H1 (cell line): ENCODE results near the gene ATXN7L3. TPM values are rescaled to one million over a fixed set of nuclear protein-coding genes. Genes with fewer than 3 reads are reported as not detected.

Experiments used
- CTCF ChIA-PET: fragments of 300-600 bp; sonication (Branson Sonifier 250); formaldehyde crosslinking; loops from one replicate; lab custom pipeline; 2021; ENCODE audit not compliant: partially characterized antibody; lab: Charles Lee
- POLR2A ChIA-PET: fragments of 300-600 bp; sonication (Branson Sonifier 250); formaldehyde crosslinking; loops from one replicate; lab custom pipeline; 2021; ENCODE audit warnings: inconsistent platforms; ENCODE audit not compliant: partially characterized antibody; lab: Charles Lee
- DNase-seq, 2 experiments: peaks; one replicate each; pipeline versions ENCODE4 v3.0.0 to v3.0.0-alpha.2; 2010 to 2022; ENCODE audit warnings: low spot score in 2 of 2, low read depth in 1 of 2, mixed read lengths in 1 of 2
- FAIRE-seq: peaks from 2 replicates; lab custom pipeline; 2011; peaks lifted over from hg19 to GRCh38; lab: Jason Lieb, UNC
- H2AFZ ChIP-seq: 2 replicates; pipeline ENCODE4 v1.8.1; 2012; ENCODE audit warnings: low read length, inconsistent platforms
- H2AK5ac ChIP-seq: 2 replicates; pipeline ENCODE4 v1.6.1; 2013; ENCODE audit warnings: low read depth, low read length
- H2BK120ac ChIP-seq: replicated peaks from 2 replicates; pipeline ENCODE3; 2013; ENCODE audit warnings: low read depth, low read length, inconsistent platforms
- H2BK12ac ChIP-seq: 2 replicates; pipeline ENCODE4 v1.6.1; 2013; ENCODE audit warnings: low read depth, low read length
- H2BK15ac ChIP-seq: 2 replicates; pipeline ENCODE4 v1.6.1; 2013; ENCODE audit warnings: low read length
- H2BK20ac ChIP-seq: 2 replicates; pipeline ENCODE4 v1.6.1; 2013; ENCODE audit warnings: low read length
- H2BK5ac ChIP-seq: 2 replicates; pipeline ENCODE4 v1.6.1; 2013; ENCODE audit warnings: low read depth, low read length
- H3K14ac ChIP-seq: 2 replicates; pipeline ENCODE4 v1.6.1; 2013; ENCODE audit warnings: inconsistent platforms; ENCODE audit not compliant: insufficient read length
- H3K18ac ChIP-seq: 2 replicates; pipeline ENCODE4 v1.6.1; 2013; ENCODE audit warnings: low read length; ENCODE audit errors: extremely low read depth
- H3K23ac ChIP-seq: 2 replicates; pipeline ENCODE4 v1.6.1; 2013; ENCODE audit warnings: inconsistent platforms; ENCODE audit not compliant: insufficient read length
- H3K23me2 ChIP-seq: 2 replicates; pipeline ENCODE4 v1.6.1; 2013; ENCODE audit warnings: low read depth, low read length
- H3K27ac ChIP-seq: 2 replicates; pipeline ENCODE4 v1.6.1; 2011; ENCODE audit warnings: low read depth, low read length, inconsistent platforms
- H3K27me3 ChIP-seq, 4 experiments: replicated peaks in 1 of 4; 1 replicate in 1 of 4; 2 replicates in 3 of 4; pipeline versions ENCODE4 v1.6.1 to v1.8.1; 2011 to 2013; ENCODE audit warnings: low read length in 3 of 4, mild to moderate bottlenecking in 3 of 4, inconsistent platforms in 2 of 4, mixed read lengths in 2 of 4, moderate library complexity in 1 of 4; ENCODE audit not compliant: control insufficient read depth in 3 of 4, insufficient read depth in 3 of 4; ENCODE audit errors: extremely low read depth in 1 of 4
- H3K36me3 ChIP-seq, 4 experiments: 2 replicates each; pipeline versions ENCODE4 v1.6.1 to v1.8.1; 2011 to 2013; ENCODE audit warnings: mild to moderate bottlenecking in 4 of 4, low read length in 3 of 4, moderate library complexity in 2 of 4, control low read depth in 1 of 4, inconsistent platforms in 1 of 4; ENCODE audit not compliant: insufficient read depth in 4 of 4, control insufficient read depth in 2 of 4
- H3K4ac ChIP-seq: replicated peaks from 2 replicates; pipeline ENCODE3; 2013; ENCODE audit warnings: low read length, low read depth, mixed read lengths, inconsistent platforms; ENCODE audit not compliant: insufficient read length
- H3K4me1 ChIP-seq, 4 experiments: replicated peaks in 1 of 4; 1 replicate in 1 of 4; 2 replicates in 3 of 4; pipeline versions ENCODE4 v1.6.1 to v1.8.1; 2011 to 2013; ENCODE audit warnings: low read length in 3 of 4, inconsistent platforms in 2 of 4, mixed read lengths in 1 of 4; ENCODE audit not compliant: insufficient read depth in 4 of 4, control insufficient read depth in 3 of 4
- H3K4me2 ChIP-seq, 2 experiments: 2 replicates each; pipeline versions ENCODE4 v1.6.1 to v1.8.1; 2011 to 2013; ENCODE audit warnings: low read depth in 2 of 2, low read length in 2 of 2, control low read depth in 1 of 2, inconsistent platforms in 1 of 2, mild to moderate bottlenecking in 1 of 2; ENCODE audit not compliant: insufficient read depth in 1 of 2
- H3K4me3 ChIP-seq, 4 experiments: fragments of 200-600, 300-600 bp in 1 of 4; sonication (generic), shearing (Covaris generic), sonication (Bioruptor Twin) in 1 of 4; 2 replicates each; pipeline versions ENCODE4 v1.5.1 to v1.8.1; 2011 to 2016; ENCODE audit warnings: low read length in 4 of 4, low read depth in 3 of 4, control low read depth in 2 of 4, inconsistent platforms in 2 of 4, mild to moderate bottlenecking in 2 of 4, mixed read lengths in 1 of 4, moderate library complexity in 1 of 4; ENCODE audit not compliant: insufficient read depth in 2 of 4; ENCODE audit errors: extremely low read depth in 1 of 4
- H3K56ac ChIP-seq: replicated peaks from 2 replicates; pipeline ENCODE3; 2013; ENCODE audit warnings: low read depth, mild to moderate bottlenecking, mixed read lengths, low read length, inconsistent platforms; ENCODE audit not compliant: insufficient read length
- H3K79me1 ChIP-seq: 2 replicates; pipeline ENCODE4 v1.6.1; 2013; ENCODE audit warnings: low read depth, low read length, control low read depth
- H3K79me2 ChIP-seq, 2 experiments: 2 replicates each; pipeline versions ENCODE4 v1.6.1 to v1.8.1; 2012 to 2013; ENCODE audit warnings: low read length in 2 of 2, mild to moderate bottlenecking in 2 of 2, inconsistent platforms in 1 of 2; ENCODE audit not compliant: insufficient read depth in 2 of 2, control insufficient read depth in 1 of 2
- H3K9ac ChIP-seq, 4 experiments: replicated peaks in 1 of 4; 1 replicate in 1 of 4; 2 replicates in 3 of 4; pipeline versions ENCODE4 v1.6.1 to v1.8.1; 2011 to 2013; ENCODE audit warnings: low read depth in 3 of 4, low read length in 3 of 4, control low read depth in 2 of 4, mild to moderate bottlenecking in 2 of 4, moderate library complexity in 2 of 4, inconsistent platforms in 1 of 4; ENCODE audit errors: extremely low read depth in 1 of 4
- H3K9me3 ChIP-seq, 2 experiments: 2 replicates each; pipeline versions ENCODE4 v1.6.1 to v1.8.1; 2012 to 2013; ENCODE audit warnings: mild to moderate bottlenecking in 2 of 2, moderate library complexity in 2 of 2, control low read depth in 1 of 2, inconsistent platforms in 1 of 2, low read depth in 1 of 2, low read length in 1 of 2, mixed read lengths in 1 of 2; ENCODE audit not compliant: insufficient read depth in 2 of 2
- H4K20me1 ChIP-seq, 2 experiments: replicated peaks in 1 of 2; 2 replicates each; pipeline versions ENCODE3 to v1.8.1; 2011 to 2013; ENCODE audit warnings: inconsistent platforms in 2 of 2, low read length in 2 of 2, mild to moderate bottlenecking in 1 of 2; ENCODE audit not compliant: insufficient read depth in 2 of 2, control insufficient read depth in 1 of 2
- H4K5ac ChIP-seq: 2 replicates; pipeline ENCODE4 v1.6.1; 2013; ENCODE audit warnings: low read length, low read depth, mixed read lengths, inconsistent platforms; ENCODE audit not compliant: insufficient read length
- H4K8ac ChIP-seq: 2 replicates; pipeline ENCODE4 v1.8.0; 2013; ENCODE audit warnings: mild to moderate bottlenecking, moderate library complexity, low read length, inconsistent platforms; ENCODE audit not compliant: insufficient read depth; ENCODE audit errors: extremely low read depth
- H4K91ac ChIP-seq: replicated peaks from 2 replicates; pipeline ENCODE3; 2013; ENCODE audit warnings: low read length, mixed read lengths, inconsistent platforms; ENCODE audit not compliant: insufficient read length
- BCL11A ChIP-seq, 2 experiments: IDR thresholded peaks; one replicate each; pipeline ENCODE4 v1.6.1; 2011; ENCODE audit warnings: low read depth in 2 of 2, low read length in 2 of 2, mild to moderate bottlenecking in 2 of 2
- CHD2 ChIP-seq: IDR thresholded peaks from 2 replicates; pipeline ENCODE4 v1.6.1; 2012; ENCODE audit warnings: low read length, improper control_type of control experiment
- CREB1 ChIP-seq: IDR thresholded peaks from 2 replicates; pipeline ENCODE4 v1.6.1; 2012; ENCODE audit warnings: inconsistent platforms
- RAD21 ChIP-seq, 2 experiments: IDR thresholded peaks in 1 of 2; conservative IDR thresholded peaks in 1 of 2; 2 replicates each; pipeline ENCODE4 v1.6.1; 2011; ENCODE audit warnings: low read depth in 2 of 2, low read length in 2 of 2, improper control_type of control experiment in 1 of 2, inconsistent platforms in 1 of 2, mild to moderate bottlenecking in 1 of 2, moderate library complexity in 1 of 2
- RBBP5 ChIP-seq: IDR thresholded peaks from 2 replicates; pipeline ENCODE4 v1.7.1; 2012; ENCODE audit warnings: low read depth, mild to moderate bottlenecking, inconsistent platforms, low read length, moderate library complexity, borderline replicate concordance
- RNF2 ChIP-seq: fragments of 200-900, 300-1000 bp; sonication (generic); IDR thresholded peaks from 2 replicates; pipeline ENCODE4 v1.7.1; 2016; ENCODE audit warnings: borderline replicate concordance, low read depth, mild to moderate bottlenecking, antibody characterized with exemption, low read length; ENCODE audit not compliant: poor library complexity, severe bottlenecking; ENCODE audit errors: missing control alignments
- RXRA ChIP-seq: IDR thresholded peaks from 2 replicates; pipeline ENCODE4 v1.6.1; 2011; ENCODE audit warnings: low read depth, mild to moderate bottlenecking, low read length, moderate library complexity; ENCODE audit not compliant: insufficient read depth
- SP1 ChIP-seq: IDR thresholded peaks from 2 replicates; pipeline ENCODE4 v1.6.1; 2011; ENCODE audit warnings: low read depth, low read length
- TAF1 ChIP-seq: IDR thresholded peaks from 2 replicates; pipeline ENCODE4 v1.6.1; 2011; ENCODE audit warnings: mild to moderate bottlenecking, low read depth, low read length
- TEAD4 ChIP-seq: IDR thresholded peaks from 2 replicates; pipeline ENCODE4 v1.6.1; 2012; ENCODE audit warnings: low read depth, low read length, inconsistent platforms, mixed read lengths
- ZNF274 ChIP-seq: IDR thresholded peaks from 2 replicates; pipeline ENCODE4 v1.7.0; 2012; ENCODE audit warnings: low read length, borderline replicate concordance; ENCODE audit errors: extremely low read depth
- WGBS, 2 experiments: shearing (Covaris generic) in 1 of 2; methylation state at CpG; one replicate each; pipeline versions ENCODE4 v1.1.6 to v1.1.7; 2013 to 2015; ENCODE audit warnings: low lambda C conversion rate in 2 of 2, mixed read lengths in 2 of 2, inconsistent platforms in 1 of 2, low coverage in 1 of 2, missing lambda C conversion rate in 1 of 2; ENCODE audit not compliant: insufficient replicate concordance in 2 of 2, insufficient coverage in 1 of 2, insufficient read length in 1 of 2; ENCODE audit errors: extremely low coverage in 1 of 2, missing lambda C conversion rate in 1 of 2; 5-methylcytosine and 5-hydroxymethylcytosine counted together
- polyA plus RNA-seq, 7 experiments: library from polyadenylated mRNA; depleted of rRNA in 3 of 7; stranded (reverse) in 5 of 7; unstranded in 2 of 7; fragments of >200 nt in 5 of 7; fragments of 200-250 nt in 2 of 7; gene quantifications; 1 replicate in 5 of 7; 2 replicates in 1 of 7; 4 replicates in 1 of 7; pipeline versions ENCODE4 v1.2.1 to v1.2.3, GENCODE V29; 2011 to 2013; ENCODE audit warnings: missing spikeins in 2 of 7, mixed read lengths in 2 of 7
- total RNA-seq: library from RNA; stranded (reverse); fragmentation: NEBNext Ultra II Directional; extraction: Animal tissue kit (Norgen Biotek cat#: 25700); gene quantifications from 2 replicates; pipeline ENCODE4 v1.2.1, GENCODE V29; 2021

The ATXN7L3 gene
- total and polyA plus RNA-seq, 2 of the 8 experiments (the other 6 are each of a cell fraction or from before 2014, with no cell fraction given), result 53.7 to 103 TPM

DNA sequence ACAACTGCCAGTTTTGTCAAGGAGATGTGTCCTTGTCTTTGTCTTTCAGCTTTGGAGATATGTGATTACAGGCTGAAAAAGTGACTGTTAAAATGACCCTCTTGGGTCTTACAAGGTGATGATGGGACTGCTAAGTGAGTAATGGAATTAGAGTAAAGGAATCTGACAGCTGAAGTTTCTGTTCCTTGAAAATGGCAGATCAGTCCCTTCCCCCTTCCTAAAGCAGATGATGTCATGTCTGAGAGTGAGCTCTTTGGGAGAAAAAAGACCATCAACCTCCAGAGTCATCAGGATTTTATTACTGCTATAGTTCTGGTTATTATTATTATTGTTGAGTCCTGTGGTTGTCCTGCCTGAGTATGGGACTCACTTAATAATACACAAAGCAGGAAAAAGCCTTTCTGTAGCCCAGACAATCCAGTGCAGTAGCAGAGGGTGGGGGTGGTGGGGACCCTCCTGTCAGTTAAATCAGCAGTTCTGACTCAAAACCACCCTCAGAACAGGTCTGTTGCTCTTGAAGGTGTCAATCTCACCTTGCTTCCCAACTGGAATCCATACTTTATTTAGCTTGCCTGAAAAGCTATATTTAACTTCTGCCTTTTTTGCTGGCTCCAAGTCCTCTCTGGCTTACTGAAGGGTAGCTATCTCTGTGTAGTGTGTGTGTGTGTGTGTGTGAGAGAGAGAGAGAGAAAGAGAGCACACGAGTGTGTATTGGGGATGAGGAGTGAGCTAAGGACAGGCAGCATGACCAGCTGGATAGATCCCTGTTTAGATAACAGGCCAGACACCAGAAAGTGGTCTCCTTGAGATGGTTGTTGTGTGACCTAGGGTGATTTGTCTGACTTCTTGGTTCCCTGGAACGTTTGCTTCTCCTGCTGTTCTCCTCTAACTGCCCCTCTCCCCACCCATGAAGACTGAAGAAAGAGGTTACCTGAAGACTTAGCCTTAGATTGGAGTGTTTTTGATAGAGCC is 53.0 kb downstream of the ATXN7L3 start:
- H3K4me2 ChIP-seq, result no peak overlapping the region
- no peak overlapping the region for H4K91ac ChIP-seq
- H4K8ac ChIP-seq, result no peak overlapping the region
- no peak overlapping the region for H2BK5ac ChIP-seq
- peaks cover 0 to 2% (median 0%) of the 10 kb centered on the region in 4 experiments; a peak in 3 of 7 replicates for H3K4me1 ChIP-seq
- H2BK120ac ChIP-seq, result no peak overlapping the region
- H4K5ac ChIP-seq, result no peak overlapping the region
- peaks cover 11% of the 10 kb centered on the region for H3K79me1 ChIP-seq
- H3K23me2 ChIP-seq, result no peaks in the 10 kb centered on the region
- H3K4ac ChIP-seq, result no peak overlapping the region
- H3K18ac ChIP-seq, result no peak overlapping the region
- no peak overlapping the region for H3K23ac ChIP-seq
- no peak overlapping the region for H3K27ac ChIP-seq
- 93% methylated on average over 2 of the region's 2 CpGs; no CpG with 5 or more reads in 1 of the 2 experiments for WGBS, 2 experiments
- CTCF ChIA-PET, result interaction anchor here (0.6 to 2.7 kb wide), 9 partner anchors 8 to 168 kb away, joined by 3 to 12 read pairs (median 3); partner anchors contain the start of gene ASB16
- H3K36me3 ChIP-seq, result peaks cover 14 to 42% (median 40%) of the 10 kb centered on the region in 4 experiments
- no peak overlapping the region for H2AK5ac ChIP-seq
- no peak overlapping the region for H2BK20ac ChIP-seq
- no peak overlapping the region for H3K14ac ChIP-seq
- no peak overlapping the region for H3K9ac ChIP-seq
- FAIRE-seq, result no peak
- no peak overlapping the region for H3K4me3 ChIP-seq
- H3K27me3 ChIP-seq, result no peaks in the 10 kb centered on the region
- H3K56ac ChIP-seq, result no peak overlapping the region
- no peak overlapping the region for H2BK15ac ChIP-seq
- peaks cover 6% of the 10 kb centered on the region in 2 experiments for H4K20me1 ChIP-seq
- no peaks in the 10 kb centered on the region for H3K9me3 ChIP-seq
- no peak overlapping the region for H2AFZ ChIP-seq
- H2BK12ac ChIP-seq, result no peak overlapping the region
- DNase-seq, result no peak
- POLR2A ChIA-PET, result interaction anchor here (0.6 to 2.1 kb wide), 7 partner anchors 8 to 198 kb away, joined by 3 to 8 read pairs (median 3); partner anchors contain the start of gene TMUB2
- H3K79me2 ChIP-seq, result peaks cover 0 to 39% of the 10 kb centered on the region in 2 experiments; a peak in 2 of 4 replicates
- no peak for TF ChIP-seq TAF1
- TF ChIP-seq CREB1, result no peak
- no peak for TF ChIP-seq BCL11A (IDR thresholded peaks at IDR 0.05; ENCODE audit: low read depth in 2 of 2, low read length in 2 of 2)
- no peak for TF ChIP-seq ZNF274
- no peak for TF ChIP-seq RXRA
- no peak for TF ChIP-seq TEAD4
- no peak for TF ChIP-seq RBBP5
- TF ChIP-seq RAD21 (IDR thresholded peaks at IDR 0.05 in 1 of 2, conservative IDR thresholded peaks at IDR 0.05 in 1 of 2; ENCODE audit: low read depth in 2 of 2, low read length in 2 of 2), result no peak
- no peak for TF ChIP-seq SP1
- TF ChIP-seq CHD2, result no peak
- TF ChIP-seq RNF2, result no peak
